Measurements from ENCODE around the gene SGTA.

Gene SGTA

DNA sequence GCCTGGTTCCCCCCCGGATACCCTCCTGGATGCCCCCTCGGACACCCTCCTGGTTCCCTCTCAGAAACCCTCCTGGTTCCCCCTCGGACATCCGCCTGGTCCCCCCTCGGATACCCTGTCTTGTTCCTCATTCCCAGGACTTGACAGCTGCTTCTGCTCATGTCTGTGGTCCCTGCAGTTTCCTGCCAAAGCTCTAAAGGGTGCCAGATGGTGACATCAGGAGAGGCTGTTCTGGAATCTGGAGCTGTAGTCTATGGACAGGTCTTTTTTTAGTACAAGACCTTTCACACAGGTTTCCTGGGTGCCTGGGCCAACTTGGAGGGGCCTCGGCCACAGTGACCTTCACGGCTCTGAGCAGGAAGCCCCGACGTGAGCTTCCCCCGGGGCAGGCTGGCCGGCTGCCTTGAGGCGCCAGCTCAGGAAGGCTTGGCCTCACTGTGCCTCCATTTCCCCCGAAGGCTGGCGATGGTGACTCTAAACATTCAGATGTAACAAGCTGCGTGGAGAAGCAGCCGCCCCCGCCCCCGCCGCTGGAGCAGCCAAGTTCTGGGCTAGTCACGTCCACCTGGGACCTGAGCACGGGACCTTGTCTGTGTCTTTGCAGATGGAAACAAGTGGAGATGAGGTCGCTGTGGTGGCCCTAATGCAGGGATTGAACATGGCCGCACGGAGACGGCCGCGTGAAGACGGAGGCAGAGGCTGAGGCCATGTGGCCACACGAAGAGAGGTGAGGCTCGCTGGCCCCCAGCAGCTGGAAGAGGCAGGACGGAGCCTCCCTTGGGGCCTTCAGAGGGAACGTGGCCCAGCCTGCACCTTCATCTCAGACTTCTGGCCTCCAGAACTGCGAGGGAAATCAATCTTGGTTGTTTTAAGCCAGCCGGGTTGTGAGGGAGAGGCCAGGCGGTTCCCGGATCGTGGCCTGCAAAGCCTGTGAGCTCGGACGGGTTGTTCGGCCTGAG lies 12.7 kb downstream of the SGTA start:
- no peak for DNase-seq (ENCODE audit: low read depth in 2 of 2)

DNA sequence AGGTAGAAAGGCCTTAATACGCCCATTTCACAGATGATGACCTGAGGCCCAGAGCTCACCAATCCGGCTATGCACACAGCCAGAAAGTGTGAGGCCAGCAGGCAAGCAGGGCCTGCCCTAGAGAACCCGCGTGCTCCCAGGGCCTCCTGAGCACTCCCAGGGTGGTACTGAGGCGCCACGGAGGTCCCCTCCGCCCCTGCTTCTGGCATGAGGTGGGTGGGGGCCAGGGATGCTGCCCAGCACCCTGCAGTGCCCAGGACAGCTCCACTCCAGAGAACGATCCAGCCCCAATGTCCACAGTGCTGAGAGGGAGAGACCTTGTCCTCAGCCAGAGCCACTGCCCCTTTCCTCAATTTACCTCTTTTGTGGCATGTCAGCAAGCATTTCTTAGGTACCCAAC lies 13.9 kb downstream of the SGTA start:
- DNase-seq (ENCODE audit: low read depth in 2 of 2) = no peak

DNA sequence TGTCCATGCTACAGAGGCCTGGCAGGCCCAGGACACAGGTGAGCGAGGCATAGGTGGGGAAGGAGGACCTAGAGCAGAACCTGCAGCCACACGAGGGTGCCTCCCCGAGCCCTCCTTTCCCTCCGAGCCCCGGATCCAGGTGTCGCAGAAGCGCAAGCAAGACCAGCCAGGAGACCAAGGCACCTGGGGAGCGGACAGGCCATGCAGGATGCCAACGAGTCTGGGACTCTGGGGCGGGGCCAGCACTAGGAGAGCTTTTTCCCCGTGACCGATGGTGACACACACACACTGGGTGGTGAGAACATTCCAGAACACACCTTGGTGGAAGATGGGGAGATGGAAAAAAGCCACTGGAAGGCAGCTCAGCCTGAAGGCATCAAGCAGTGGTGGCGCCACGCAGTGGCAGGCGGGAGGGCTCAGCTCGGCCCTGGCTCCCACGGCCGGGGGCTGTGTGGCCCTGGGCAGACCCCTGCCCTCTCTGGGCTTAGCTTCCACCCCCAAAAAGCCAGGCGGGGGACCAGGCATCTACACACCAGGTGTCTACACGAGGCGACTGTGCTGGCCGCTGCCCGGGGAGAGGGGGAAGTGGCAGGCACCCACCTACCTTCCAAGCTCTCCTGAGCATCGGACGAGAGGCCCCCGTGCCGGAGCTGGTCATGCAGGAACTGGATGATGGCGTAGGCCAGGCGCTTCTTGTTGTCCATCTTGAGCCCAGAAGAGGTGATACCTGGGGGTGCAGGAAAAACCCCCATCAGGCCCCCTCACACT lies 14.5 kb downstream of the SGTA start:
- no peak for DNase-seq (ENCODE audit: low read depth in 2 of 2)

DNA sequence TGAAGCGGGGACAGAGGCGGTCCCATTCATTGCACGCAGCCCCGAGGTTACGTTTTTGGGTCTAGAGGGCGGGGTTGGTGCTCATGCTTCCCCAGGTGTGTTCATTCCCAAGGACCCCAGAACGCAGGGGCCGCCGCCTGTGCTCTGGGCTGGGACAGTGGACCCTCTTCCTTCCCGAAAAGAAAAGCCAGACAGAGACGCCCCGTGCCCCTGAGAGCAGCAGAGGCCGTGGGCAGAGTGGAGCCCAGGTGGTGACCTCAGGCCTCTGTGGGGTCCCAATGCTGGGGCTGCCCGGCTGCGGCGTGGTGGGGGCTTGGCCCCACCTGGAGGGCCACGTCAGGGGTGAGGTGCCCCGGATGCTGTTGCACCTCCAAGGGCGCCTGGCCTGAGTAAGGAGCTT lies 15.4 kb downstream of the SGTA start:
- no peak for DNase-seq (ENCODE audit: low read depth in 2 of 2)

DNA sequence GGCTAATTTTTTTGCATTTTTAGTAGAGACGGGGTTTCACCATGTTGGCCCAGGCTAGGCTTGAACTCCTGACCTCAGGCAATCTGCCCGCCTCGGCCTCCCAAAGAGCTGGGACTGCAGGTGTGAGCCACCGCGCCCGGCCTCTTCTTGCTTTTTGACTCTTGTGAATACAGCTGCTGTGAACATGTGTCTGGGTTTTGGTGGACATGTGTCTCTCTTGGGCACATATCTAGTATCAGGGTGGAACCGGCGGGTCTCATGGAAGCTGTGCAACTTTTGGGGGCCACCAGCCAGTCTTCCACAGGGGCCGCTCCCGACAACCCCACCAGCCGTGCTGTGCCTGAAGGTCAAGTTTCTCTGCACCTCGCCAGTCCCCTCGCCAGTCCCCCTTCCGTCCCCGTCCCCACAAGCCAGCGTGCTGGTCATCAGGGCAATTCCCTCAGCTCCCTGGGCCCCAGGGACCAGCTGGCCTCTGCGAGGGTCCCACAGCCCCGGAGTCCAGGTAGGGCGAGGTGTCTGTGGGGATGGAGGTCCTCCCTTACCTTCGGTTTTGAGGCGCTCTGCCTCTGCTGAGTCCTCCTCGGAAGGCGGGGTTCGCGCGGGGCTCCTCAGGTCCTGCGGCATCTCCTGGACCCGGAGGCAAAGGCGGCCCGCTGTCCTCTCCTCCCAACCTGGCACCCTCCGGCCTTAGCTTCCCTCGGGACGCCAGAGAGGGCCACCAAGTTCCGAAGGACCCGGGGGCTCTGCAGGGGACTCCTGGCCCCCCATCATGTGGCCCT lies 16.3 kb downstream of the SGTA start:
- no peak for DNase-seq (ENCODE audit: low read depth in 2 of 2)

DNA sequence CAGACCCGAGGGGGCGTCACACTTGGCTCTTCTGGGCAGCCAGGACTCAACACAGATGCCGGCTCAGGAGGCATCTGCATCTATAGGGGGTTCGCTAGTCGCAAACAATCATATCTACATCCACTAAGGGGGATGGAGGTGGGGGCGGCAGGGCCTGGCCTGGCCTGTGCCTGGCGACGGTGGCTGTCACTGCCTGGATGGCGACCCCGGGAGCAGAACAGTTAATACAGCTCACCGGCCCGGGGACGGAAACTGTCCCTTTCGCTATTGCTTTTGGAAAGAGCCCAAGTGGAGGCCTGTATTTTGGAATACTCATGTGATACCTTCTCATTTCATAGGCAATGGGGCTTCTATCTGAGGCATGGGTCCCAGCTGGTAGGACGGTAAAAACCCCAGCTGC lies 17.7 kb downstream of the SGTA start:
- no peak for DNase-seq (ENCODE audit: low read depth in 2 of 2)

DNA sequence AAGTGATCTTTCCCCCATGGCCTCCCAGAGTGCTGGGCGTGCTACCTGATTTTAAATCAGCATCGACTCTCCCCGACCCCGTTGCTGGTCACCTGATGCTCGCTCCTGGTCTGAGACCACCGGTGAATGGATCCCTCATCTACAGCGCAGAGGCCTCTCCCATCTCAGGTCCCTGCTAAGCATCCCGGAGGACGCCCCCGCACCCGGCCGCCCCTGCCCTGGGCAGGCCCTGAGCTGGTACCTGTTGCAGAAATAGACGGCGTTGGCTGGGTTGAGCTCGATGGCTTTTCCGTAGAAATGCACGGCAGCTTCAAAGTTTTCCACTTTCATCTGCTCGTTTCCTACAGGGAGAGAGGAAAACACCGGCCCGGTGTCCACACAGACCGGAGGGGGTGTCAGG lies 18.1 kb downstream of the SGTA start:
- DNase-seq (ENCODE audit: low read depth in 2 of 2) = no peak

DNA sequence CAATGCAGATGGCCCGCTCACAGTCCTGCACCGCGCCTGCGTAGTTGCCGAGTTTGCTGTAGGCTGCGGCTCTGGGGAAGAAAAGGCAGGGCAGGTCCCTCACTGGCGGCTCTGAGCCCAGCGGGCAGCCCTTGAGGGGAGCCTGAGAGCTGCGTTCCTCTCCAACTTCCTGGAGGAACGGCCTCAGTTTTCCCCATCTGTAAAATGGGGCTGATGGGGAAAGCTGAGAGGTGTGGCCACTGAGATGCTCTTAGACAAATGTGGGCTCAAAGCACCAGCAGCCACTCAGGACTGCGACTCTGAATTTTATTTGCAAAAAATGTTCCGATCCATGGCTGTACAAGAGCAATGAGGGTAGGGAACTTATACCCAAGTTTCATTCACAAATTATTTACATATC lies 19.4 kb downstream of the SGTA start:
- no peak for DNase-seq (ENCODE audit: low read depth in 2 of 2)

DNA sequence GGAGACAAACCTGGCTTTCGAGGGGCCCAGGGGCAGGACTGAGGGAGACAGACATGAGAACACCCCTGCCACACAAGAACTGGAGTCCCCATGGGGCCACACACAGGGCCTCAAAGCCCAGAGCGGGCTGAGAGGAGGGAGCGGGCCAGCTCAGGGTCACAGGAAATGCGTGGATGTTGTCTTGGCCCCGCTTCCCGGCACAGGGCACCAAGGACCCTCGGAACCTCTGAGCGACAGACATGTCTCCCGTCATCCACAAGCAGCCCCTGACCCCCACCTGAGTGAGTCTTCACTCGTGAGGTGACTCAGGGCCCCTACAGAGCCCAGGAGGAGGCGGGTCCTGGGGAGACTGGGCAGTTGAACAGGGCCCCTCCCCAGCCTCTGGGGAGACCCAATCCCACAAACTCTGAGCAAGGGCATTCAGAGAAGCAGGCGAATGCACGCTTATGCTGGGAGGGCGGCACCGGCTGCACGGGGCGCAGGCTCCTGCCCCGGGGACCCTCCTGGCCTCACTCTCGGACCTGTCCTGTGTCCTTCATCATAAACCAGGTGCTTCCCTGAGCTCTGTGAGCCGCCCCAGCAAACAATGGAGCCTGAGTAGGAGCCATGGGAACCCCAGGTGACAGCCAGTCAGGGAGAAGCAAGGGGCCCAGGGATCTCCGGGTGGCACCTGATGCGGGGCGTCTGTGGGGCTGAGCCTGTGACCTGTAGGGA lies 20.1 kb downstream of the SGTA start:
- DNase-seq (ENCODE audit: low read depth in 2 of 2) = no peak

DNA sequence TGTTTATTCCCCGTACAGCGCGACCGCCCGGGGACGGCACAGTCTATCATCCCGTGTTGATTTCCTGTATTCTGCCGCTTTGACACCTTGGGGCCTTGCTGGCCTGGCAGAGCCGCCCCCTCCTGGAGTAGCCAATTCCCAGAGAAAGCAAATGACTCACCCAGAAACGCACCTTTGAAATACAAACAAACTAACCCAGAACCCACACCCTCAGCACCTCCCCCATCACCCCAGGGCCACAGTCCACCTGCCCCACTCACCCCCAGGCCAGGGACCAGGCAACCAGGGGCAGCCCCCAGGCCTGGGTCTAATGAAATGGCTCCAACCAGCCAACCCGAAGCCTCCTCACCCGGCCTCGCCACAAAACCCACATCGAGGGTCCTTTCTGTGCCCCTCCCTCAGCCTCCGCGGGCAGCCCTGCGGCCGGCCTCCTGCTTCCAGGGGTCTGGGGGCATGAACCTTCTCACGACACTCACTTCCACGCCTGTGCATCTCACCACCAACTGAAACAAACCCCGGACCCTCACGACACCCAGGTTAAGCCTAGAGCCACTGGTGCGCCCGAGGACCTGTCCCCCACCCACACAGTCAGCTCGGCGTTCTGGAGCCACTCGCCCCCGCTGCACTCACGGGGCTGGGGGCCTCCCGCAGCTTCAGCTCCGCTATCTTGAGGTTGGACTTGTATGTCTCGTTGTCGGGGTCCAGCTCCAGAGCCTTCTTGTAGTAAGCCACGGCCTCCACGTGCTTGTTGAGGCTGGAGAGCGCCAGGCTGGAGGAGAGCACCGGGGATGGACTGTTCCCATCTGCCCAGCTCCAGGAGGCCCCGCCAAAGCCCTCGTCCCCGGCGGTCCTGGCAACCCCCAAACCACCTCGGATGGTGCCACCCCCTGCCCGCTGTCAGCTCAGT lies 20.9 kb downstream of the SGTA start:
- no peak for DNase-seq (ENCODE audit: low read depth in 2 of 2)

DNA sequence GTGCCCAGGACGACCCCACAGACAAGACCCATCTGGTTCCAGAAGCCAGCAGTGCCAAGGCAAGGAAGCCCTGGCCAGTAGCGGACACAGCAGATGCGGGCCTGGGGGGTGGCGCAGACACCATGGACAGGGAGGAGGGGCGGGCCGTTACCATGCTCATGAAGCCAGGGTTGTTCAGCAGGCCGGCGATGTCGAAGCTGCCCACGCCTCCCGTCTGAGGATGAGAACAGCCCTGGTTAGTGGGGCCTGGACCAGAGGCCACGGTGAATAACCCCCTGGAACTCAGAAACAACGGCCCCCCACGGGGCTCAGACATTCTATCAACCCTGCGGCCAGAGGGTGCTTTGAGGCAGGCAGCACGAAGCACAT lies 21.8 kb downstream of the SGTA start:
- DNase-seq (ENCODE audit: low read depth in 2 of 2) = no peak

DNA sequence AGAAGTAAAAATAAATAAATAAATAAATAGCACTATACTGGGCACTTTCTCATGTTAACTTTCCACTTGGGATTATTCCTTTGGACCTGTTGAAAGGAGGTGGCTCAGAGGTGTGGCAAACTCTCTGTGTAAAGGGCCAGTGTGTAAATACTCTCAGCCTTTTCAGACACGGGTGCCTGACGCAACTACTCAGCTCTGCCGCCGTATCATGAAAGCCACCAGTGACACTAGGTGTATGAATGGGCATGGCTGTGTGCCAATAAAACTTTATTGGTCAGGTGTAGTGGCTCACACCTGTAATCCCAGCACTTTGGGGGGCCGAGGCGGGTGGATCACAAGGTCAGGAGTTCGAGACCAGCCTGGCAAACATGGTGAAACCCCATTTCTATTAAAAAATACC lies 23.1 kb downstream of the SGTA start:
- no peak for DNase-seq (ENCODE audit: low read depth in 2 of 2)

DNA sequence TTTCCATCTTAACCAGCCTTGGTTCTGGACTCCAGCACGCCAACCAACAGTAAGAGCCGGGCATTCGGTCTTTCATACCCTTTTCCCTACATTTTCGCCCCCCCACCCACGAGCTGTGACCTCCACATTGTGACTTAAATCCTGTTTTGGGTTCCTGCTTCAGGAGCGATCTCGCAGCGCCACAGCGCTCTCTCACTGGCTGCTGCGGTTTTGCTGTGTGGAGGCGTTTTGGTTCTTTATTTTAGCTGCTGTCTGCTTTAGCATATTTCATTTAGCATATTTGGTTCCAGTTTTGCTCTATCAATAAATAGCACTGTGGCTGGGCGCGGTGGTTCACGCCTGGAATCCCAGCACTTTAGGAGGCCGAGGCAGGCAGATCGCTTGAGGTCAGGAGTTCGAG lies 23.7 kb downstream of the SGTA start:
- DNase-seq (ENCODE audit: low read depth in 2 of 2) = no peak

DNA sequence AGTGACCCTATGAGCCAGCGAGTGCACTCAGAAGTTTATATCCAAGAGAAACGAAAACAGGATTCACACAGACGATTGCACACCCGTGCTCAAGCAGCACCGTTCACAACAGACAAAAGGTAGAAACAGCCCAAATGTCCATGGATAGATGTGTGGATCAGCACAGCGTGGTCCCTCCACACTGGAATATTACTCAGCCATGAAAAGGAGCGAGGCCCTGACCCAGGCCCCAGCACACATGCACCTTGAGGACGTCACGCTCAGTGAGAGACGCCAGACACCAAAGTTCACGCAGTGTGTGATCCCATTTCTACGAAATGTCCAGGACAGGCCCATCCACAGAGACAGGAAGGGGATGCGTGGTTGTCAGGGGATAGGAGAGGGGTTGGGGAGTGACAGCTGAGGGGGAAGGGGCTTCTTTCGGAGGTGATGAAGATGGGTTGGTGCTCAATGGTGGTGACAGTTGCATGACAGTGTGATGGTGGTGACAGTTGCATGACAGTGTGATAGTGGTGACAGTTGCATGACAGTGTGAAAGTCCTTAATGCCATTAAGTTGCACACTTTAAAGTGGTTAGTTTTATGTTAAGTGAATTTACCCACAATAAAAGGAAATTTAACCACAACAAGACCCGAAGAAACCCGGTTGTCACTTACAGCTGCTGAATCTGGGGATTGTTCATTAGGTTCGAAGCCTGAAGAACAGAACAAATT lies 24.3 kb downstream of the SGTA start:
- DNase-seq (ENCODE audit: low read depth in 2 of 2) = no peak

DNA sequence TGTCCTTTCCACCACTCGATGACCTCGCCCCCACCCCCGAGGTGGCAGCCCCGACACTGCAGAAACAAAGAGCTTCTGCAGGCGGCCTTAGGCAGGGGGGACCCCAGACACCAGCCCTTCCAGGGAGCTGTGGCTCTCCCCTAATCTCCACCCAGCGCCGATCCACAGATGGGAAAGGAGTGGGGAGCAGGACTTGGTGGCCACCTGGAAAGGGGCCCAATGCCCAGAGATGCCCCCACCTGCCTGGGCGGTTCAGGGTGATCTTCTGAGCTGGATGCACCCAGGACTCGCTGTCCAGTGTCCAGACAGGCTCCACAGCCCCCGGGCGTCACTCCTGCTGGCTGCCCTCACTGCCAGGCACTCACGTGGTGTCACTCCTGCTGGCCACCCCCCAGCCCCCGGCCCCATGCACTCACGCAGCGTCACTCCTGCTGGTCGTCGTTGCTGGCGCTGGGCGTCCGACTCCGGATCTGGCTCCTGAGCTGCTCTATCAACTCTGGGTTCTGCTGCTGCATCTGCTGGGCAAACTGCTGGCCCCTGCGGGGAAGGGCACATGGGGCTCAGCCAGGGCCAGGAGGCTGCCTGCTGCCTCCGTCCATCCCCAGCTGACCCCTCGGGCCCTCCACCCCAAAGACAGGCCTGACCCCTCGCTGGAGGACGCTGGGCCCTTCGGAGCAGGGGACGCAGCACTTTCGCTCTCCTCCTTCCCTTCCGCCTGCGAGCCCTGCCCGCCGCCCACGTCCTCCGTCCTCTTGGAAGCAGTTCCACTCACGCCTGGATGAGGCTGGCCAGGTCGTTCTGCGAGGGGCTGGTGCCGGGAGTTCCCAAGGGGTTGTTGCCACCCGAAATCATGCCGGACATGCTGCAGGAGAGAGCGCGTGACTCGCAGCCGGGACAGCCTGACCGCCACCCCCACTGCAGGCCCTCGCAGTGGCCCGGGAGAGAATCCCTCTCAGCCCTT lies 25.9 kb downstream of the SGTA start:
- DNase-seq (ENCODE audit: low read depth in 2 of 2) = no peak

DNA sequence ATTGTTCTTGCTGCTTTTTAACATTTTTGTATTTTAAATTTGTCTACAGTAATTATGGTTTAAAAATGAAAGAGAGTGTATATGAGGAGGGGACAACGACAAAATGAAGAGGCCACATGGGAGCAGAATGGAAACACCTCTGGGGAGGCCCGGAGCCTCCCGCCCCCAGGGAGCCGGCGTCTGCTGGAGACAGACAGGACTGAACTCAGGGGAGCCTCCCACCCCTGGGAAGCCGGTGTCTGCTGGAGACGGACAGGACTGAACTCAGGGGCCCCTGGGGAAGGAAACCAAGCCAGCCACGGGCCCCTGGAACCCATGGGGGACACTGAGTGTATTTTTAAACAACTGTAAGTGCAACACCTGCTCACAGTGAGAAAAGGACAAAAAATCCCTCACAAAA lies 26.6 kb downstream of the SGTA start:
- DNase-seq (ENCODE audit: low read depth in 2 of 2) = no peak

DNA sequence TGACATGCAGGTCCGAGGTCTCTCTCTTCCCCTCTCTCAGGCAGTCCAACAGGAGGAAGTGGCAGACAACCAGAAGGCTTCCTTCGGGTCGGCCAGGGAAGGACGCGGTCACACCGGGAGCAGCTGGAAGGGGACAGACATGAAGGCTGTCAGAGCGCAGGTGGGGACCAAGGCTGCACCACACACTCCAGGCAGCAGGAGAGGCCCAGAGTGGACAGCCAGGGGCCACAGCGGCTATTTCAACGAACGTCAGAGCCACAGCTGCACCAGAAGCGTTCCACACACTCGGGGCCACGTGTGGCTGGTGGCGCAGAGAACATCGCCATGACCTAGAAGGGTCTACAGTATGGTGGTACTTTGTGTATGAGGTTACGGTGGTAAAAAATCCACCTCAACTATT lies 27.3 kb downstream of the SGTA start:
- DNase-seq (ENCODE audit: low read depth in 2 of 2) = no peak

DNA sequence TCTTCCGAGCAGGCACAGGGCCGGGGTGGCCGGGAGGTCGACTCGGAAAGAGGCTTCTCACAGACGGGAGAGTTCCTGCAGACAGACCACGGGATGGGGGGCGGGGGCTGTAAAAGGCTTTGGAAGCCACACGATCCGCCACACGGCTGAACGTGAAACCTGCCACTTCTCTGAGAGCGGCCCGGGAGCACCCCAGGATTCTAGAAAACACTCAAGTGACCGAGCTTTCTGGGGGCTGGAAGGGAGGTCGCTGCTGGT lies 27.7 kb downstream of the SGTA start:
- DNase-seq (ENCODE audit: low read depth in 2 of 2) = no peak

Measured in stimulated activated CD8-positive, alpha-beta memory T cell treated with anti-CD3 and anti-CD28 coated beads, Interleukin-2, amount 100 ng/mL, for 48 hours (primary cell).